ENCODE data around the gene FOXRED2.

DNA sequence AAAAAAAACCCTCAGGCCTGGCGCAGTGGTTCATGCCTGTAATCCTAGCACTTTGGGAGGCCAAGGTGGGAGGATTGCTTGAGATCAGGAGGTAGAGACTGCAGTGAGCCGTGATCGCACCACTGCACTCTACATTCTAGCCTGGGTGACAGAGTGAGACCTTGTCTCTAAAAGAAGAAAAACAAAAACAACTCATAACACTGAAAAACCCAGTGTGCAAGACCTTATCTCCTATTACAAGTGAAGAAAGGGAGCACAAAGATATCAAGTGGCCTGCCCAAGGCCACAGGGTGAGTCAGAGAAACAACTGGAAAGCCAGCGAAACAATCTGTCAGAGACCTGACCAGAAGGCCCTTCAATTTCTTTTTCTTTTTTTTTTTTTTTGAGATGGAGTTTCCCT is 27.9 kb downstream of the FOXRED2 start:
- TF ChIP-seq GATA3 (IDR thresholded peaks at IDR 0.05; ENCODE audit: low read depth, low read length): no peak
- no peak for TF ChIP-seq GATA2 (IDR thresholded peaks at IDR 0.05; ENCODE audit: low read depth, low read length)
